SK-N-SH (cell line): ENCODE results near the gene DBP. TPM values are rescaled to one million over a fixed set of nuclear protein-coding genes. Genes with fewer than 3 reads are reported as not detected.

ENCODE experiments used
- CTCF ChIA-PET: fragments of 300-600, 350-600 bp; formaldehyde crosslinking; extraction: SDS; loops from one replicate; lab custom pipeline; 2021; lab: Yijun Ruan, JAX
- POLR2A ChIA-PET: fragments of 350-600 bp; sonication (Branson Sonifier 250); formaldehyde crosslinking; extraction: SDS; loops from one replicate; lab custom pipeline; 2020; ENCODE audit warnings: antibody characterized with exemption, inconsistent platforms; lab: Yijun Ruan, JAX
- DNase-seq: peaks from one replicate; pipeline ENCODE4 v3.0.0; 2012
- H2AFZ ChIP-seq: fragments of 200-600 bp; sonication (generic); 2 replicates; pipeline ENCODE4 v1.8.1; 2016; ENCODE audit warnings: antibody characterized with exemption, mild to moderate bottlenecking, low read depth
- H3F3A ChIP-seq: fragments of 200-600 bp; sonication (generic); replicated peaks from 2 replicates; pipeline ENCODE3; 2016; ENCODE audit warnings: antibody characterized with exemption, mild to moderate bottlenecking; ENCODE audit not compliant: insufficient read depth
- H3K27ac ChIP-seq, 2 experiments: fragments of 200-500 bp in 1 of 2; fragments of 200-600 bp in 1 of 2; sonication (Bioruptor generic) in 1 of 2; sonication (generic), shearing (Covaris generic) in 1 of 2; 2 replicates each; pipeline versions ENCODE4 v1.5.1 to v1.6.1; 2014 to 2016; ENCODE audit warnings: low read depth in 2 of 2, inconsistent platforms in 1 of 2, low read length in 1 of 2, mild to moderate bottlenecking in 1 of 2, mixed read lengths in 1 of 2
- H3K27me3 ChIP-seq: fragments of 200-600 bp; sonication (generic), shearing (Covaris generic); 2 replicates; pipeline ENCODE4 v1.6.1; 2016; ENCODE audit warnings: mixed run types; ENCODE audit not compliant: insufficient read depth
- H3K36me3 ChIP-seq, 2 experiments: fragments of 200-500 bp in 1 of 2; fragments of 200-600 bp in 1 of 2; sonication (Bioruptor generic) in 1 of 2; sonication (generic) in 1 of 2; replicated peaks in 1 of 2; 2 replicates each; pipeline versions ENCODE3 to v1.5.1; 2014 to 2016; ENCODE audit warnings: low read length in 1 of 2, mild to moderate bottlenecking in 1 of 2; ENCODE audit not compliant: insufficient read depth in 2 of 2, control insufficient read depth in 1 of 2
- H3K4me1 ChIP-seq, 2 experiments: fragments of 200-500 bp in 1 of 2; fragments of 200-600 bp in 1 of 2; sonication (Bioruptor generic) in 1 of 2; sonication (generic), shearing (Covaris generic) in 1 of 2; 2 replicates each; pipeline versions ENCODE4 v1.5.1 to v1.6.1; 2014 to 2016; ENCODE audit warnings: low read depth in 1 of 2, low read length in 1 of 2, mixed run types in 1 of 2; ENCODE audit not compliant: insufficient read depth in 2 of 2, control insufficient read depth in 1 of 2
- H3K4me2 ChIP-seq: fragments of 200-600 bp; sonication (generic), shearing (Covaris generic); 2 replicates; pipeline ENCODE4 v1.6.1; 2017; ENCODE audit warnings: mixed run types
- H3K4me3 ChIP-seq, 2 experiments: fragments of 200-500 bp in 1 of 2; fragments of 200-600 bp in 1 of 2; sonication (Bioruptor generic) in 1 of 2; sonication (generic), shearing (Covaris generic) in 1 of 2; 2 replicates each; pipeline versions ENCODE4 v1.5.1 to v1.8.1; 2014 to 2016; ENCODE audit warnings: low read depth in 2 of 2, inconsistent platforms in 1 of 2, low read length in 1 of 2, mild to moderate bottlenecking in 1 of 2, mixed read lengths in 1 of 2, moderate library complexity in 1 of 2
- H3K79me2 ChIP-seq: fragments of 200-600 bp; sonication (generic); 2 replicates; pipeline ENCODE4 v1.8.1; 2017; ENCODE audit warnings: mild to moderate bottlenecking; ENCODE audit not compliant: insufficient read depth
- H3K9ac ChIP-seq: fragments of 200-600 bp; sonication (generic); 2 replicates; pipeline ENCODE4 v1.6.1; 2017; ENCODE audit warnings: mixed run types
- H3K9me2 ChIP-seq: fragments of 200-600 bp; sonication (generic); 2 replicates; pipeline ENCODE4 v1.6.1; 2017; ENCODE audit warnings: mixed run types
- H3K9me3 ChIP-seq: fragments of 200-600 bp; sonication (generic); 2 replicates; pipeline ENCODE4 v1.6.1; 2017; ENCODE audit warnings: mixed run types, mild to moderate bottlenecking, moderate library complexity
- H4K20me1 ChIP-seq: fragments of 200-600 bp; sonication (generic); 2 replicates; pipeline ENCODE4 v1.6.1; 2017; ENCODE audit warnings: mild to moderate bottlenecking, mixed run types; ENCODE audit not compliant: insufficient read depth
- CHD2 ChIP-seq: fragments of 150-350 bp; IDR thresholded peaks from 2 replicates; pipeline ENCODE4 v1.6.1; 2018; ENCODE audit warnings: low read length; ENCODE audit not compliant: partially characterized antibody
- ELF1 ChIP-seq: IDR thresholded peaks from 2 replicates; pipeline ENCODE4 v1.4.0; 2012
- EZH2phosphoT487 ChIP-seq: fragments of 200-600 bp; sonication (generic); IDR thresholded peaks from 2 replicates; pipeline ENCODE4 v1.6.1; 2017; ENCODE audit warnings: low read depth, mixed run types, mild to moderate bottlenecking, antibody characterized with exemption, moderate library complexity, borderline replicate concordance
- GABPA ChIP-seq: IDR thresholded peaks from 2 replicates; pipeline ENCODE4 v1.4.0; 2012; ENCODE audit warnings: low read depth, mild to moderate bottlenecking
- NFIC ChIP-seq: IDR thresholded peaks from 2 replicates; pipeline ENCODE4 v1.4.0; 2012; ENCODE audit warnings: borderline replicate concordance
- TAF1 ChIP-seq: IDR thresholded peaks from 2 replicates; pipeline ENCODE4 v1.6.1; 2012; ENCODE audit warnings: low read depth, mild to moderate bottlenecking, low read length, moderate library complexity, borderline replicate concordance
- TCF12 ChIP-seq: IDR thresholded peaks from 2 replicates; pipeline ENCODE4 v1.4.0; 2012
- WGBS: methylation state at CpG from one replicate; pipeline ENCODE4 v1.1.6; 2017; ENCODE audit warnings: low lambda C conversion rate; 5-methylcytosine and 5-hydroxymethylcytosine counted together
- polyA plus RNA-seq, 3 experiments: library from polyadenylated mRNA; depleted of rRNA; stranded (reverse); fragments of >200 nt; gene quantifications; 2 replicates each; pipeline ENCODE4 v1.2.3, GENCODE V29; 2012
- TF ChIP-seq, protein P1 (sequence below): IDR thresholded peaks from 2 replicates; pipeline ENCODE4 v1.4.0; 2012; ENCODE audit warnings: low read depth
- TF ChIP-seq, protein P2 (sequence below): IDR thresholded peaks from 2 replicates; pipeline ENCODE4 v1.6.1; 2012; ENCODE audit warnings: mild to moderate bottlenecking, low read depth, low read length, moderate library complexity
- TF ChIP-seq, protein P3 (sequence below): IDR thresholded peaks from 2 replicates; pipeline ENCODE4; 2012
- TF ChIP-seq, protein P4 (sequence below): fragments of 150-350 bp; IDR thresholded peaks from 2 replicates; pipeline ENCODE4 v1.6.1; 2016; ENCODE audit warnings: mild to moderate bottlenecking, low read depth, low read length
- TF ChIP-seq, protein P5 (sequence below): fragments of 200-600 bp; sonication (generic); IDR thresholded peaks from 2 replicates; pipeline ENCODE4 v1.6.1; 2017; ENCODE audit warnings: antibody characterized with exemption, mild to moderate bottlenecking, moderate library complexity

DBP gene
- polyA plus RNA-seq, 1 of the 3 experiments (the other 2 are of a cell fraction): 12.6 TPM

DNA sequence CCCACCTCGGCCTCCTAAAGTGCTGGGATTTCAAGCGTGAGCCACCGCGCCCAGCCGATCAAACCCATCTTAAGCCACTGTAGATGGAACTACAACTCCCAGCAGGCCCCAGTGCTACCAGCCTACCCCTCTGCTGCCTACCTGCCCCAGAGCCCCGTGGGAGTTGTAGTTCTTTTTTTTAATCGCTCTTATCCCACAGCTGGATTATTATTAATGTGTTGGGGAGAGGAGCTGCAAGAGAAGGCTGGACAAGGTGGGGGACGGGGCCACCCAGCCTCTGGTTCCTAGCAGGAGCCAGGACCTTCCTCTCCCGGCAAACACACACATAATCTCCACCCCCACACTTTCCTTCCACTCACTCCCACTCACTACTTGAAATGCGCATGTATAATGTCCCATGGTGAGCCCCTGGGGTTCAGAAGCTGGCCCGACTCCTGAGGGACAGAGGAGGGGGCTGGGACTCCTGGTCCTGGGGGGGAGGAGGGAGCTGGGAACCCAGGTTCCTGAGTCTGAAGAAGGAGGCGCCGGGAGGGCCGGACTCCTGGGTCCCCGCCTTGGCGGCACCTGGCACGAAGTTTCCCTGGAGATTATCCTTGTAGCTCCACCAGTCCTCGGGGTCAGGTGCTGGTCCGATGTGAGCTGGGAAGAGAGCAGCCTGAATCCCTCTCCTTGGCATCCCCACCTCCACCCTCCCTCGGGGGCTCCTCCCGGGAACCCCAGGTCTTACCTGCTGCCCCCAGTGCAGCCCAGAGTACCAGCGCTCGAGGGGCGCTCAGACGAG is 7.8 kb upstream of the DBP start:
- CTCF ChIA-PET: interaction anchor here (0.7 to 2.7 kb wide), 20 partner anchors 9 to 326 kb away, joined by 3 to 35 read pairs (median 5); partner anchors contain the start of genes BAX, FUT1 and HSD17B14
- H3K4me3 ChIP-seq: peak overlapping the region; percentile 43 to 74
- WGBS: 3% methylated on average over 20 of the region's 25 CpGs

More for the DNA sequence above, 7.8 kb upstream of the DBP start:
- peaks cover 11% of the 10 kb centered on the region for H3F3A ChIP-seq
- TF ChIP-seq, protein P1, sequence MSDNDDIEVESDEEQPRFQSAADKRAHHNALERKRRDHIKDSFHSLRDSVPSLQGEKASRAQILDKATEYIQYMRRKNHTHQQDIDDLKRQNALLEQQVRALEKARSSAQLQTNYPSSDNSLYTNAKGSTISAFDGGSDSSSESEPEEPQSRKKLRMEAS: 0 out of 2 replicates have a peak, but pooled peaks have one; percentile 14
- TF ChIP-seq, protein P2, sequence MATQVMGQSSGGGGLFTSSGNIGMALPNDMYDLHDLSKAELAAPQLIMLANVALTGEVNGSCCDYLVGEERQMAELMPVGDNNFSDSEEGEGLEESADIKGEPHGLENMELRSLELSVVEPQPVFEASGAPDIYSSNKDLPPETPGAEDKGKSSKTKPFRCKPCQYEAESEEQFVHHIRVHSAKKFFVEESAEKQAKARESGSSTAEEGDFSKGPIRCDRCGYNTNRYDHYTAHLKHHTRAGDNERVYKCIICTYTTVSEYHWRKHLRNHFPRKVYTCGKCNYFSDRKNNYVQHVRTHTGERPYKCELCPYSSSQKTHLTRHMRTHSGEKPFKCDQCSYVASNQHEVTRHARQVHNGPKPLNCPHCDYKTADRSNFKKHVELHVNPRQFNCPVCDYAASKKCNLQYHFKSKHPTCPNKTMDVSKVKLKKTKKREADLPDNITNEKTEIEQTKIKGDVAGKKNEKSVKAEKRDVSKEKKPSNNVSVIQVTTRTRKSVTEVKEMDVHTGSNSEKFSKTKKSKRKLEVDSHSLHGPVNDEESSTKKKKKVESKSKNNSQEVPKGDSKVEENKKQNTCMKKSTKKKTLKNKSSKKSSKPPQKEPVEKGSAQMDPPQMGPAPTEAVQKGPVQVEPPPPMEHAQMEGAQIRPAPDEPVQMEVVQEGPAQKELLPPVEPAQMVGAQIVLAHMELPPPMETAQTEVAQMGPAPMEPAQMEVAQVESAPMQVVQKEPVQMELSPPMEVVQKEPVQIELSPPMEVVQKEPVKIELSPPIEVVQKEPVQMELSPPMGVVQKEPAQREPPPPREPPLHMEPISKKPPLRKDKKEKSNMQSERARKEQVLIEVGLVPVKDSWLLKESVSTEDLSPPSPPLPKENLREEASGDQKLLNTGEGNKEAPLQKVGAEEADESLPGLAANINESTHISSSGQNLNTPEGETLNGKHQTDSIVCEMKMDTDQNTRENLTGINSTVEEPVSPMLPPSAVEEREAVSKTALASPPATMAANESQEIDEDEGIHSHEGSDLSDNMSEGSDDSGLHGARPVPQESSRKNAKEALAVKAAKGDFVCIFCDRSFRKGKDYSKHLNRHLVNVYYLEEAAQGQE: no peak
- TF ChIP-seq CHD2: peak; percentile 84
- TF ChIP-seq TCF12: no peak
- TF ChIP-seq NFIC: no peak
- no peak for TF ChIP-seq GABPA
- TF ChIP-seq, protein P3, sequence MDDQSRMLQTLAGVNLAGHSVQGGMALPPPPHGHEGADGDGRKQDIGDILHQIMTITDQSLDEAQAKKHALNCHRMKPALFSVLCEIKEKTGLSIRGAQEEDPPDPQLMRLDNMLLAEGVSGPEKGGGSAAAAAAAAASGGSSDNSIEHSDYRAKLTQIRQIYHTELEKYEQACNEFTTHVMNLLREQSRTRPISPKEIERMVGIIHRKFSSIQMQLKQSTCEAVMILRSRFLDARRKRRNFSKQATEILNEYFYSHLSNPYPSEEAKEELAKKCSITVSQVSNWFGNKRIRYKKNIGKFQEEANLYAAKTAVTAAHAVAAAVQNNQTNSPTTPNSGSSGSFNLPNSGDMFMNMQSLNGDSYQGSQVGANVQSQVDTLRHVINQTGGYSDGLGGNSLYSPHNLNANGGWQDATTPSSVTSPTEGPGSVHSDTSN: no peak
- TF ChIP-seq, protein P4, sequence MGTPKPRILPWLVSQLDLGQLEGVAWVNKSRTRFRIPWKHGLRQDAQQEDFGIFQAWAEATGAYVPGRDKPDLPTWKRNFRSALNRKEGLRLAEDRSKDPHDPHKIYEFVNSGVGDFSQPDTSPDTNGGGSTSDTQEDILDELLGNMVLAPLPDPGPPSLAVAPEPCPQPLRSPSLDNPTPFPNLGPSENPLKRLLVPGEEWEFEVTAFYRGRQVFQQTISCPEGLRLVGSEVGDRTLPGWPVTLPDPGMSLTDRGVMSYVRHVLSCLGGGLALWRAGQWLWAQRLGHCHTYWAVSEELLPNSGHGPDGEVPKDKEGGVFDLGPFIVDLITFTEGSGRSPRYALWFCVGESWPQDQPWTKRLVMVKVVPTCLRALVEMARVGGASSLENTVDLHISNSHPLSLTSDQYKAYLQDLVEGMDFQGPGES: no peak
- no peak for TF ChIP-seq TAF1
- TF ChIP-seq, protein P5, sequence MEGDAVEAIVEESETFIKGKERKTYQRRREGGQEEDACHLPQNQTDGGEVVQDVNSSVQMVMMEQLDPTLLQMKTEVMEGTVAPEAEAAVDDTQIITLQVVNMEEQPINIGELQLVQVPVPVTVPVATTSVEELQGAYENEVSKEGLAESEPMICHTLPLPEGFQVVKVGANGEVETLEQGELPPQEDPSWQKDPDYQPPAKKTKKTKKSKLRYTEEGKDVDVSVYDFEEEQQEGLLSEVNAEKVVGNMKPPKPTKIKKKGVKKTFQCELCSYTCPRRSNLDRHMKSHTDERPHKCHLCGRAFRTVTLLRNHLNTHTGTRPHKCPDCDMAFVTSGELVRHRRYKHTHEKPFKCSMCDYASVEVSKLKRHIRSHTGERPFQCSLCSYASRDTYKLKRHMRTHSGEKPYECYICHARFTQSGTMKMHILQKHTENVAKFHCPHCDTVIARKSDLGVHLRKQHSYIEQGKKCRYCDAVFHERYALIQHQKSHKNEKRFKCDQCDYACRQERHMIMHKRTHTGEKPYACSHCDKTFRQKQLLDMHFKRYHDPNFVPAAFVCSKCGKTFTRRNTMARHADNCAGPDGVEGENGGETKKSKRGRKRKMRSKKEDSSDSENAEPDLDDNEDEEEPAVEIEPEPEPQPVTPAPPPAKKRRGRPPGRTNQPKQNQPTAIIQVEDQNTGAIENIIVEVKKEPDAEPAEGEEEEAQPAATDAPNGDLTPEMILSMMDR: no peak
- TF ChIP-seq EZH2phosphoT487: no peak
- no peak for TF ChIP-seq ELF1
- H3K9ac ChIP-seq: peak overlapping the region; percentile 55; the same call in 1 of the 2 replicates
- no peaks in the 10 kb centered on the region for H3K36me3 ChIP-seq
- H4K20me1 ChIP-seq: no peaks in the 10 kb centered on the region
- peak overlapping the region; percentile 99 for H3K4me2 ChIP-seq
- POLR2A ChIA-PET: interaction anchor here (0.8 to 1.9 kb wide), 6 partner anchors 10 to 102 kb away, joined by 3 to 9 read pairs (median 6); partner anchors contain the start of genes RPL18 and SPHK2
- H3K27me3 ChIP-seq: no peaks in the 10 kb centered on the region
- no peaks in the 10 kb centered on the region for H3K79me2 ChIP-seq
- peak; percentile 80 for DNase-seq
- H3K9me2 ChIP-seq: no peaks in the 10 kb centered on the region
- peak overlapping the region; percentile 54 to 69; a peak in 3 of 4 replicates for H3K27ac ChIP-seq
- H3K9me3 ChIP-seq: no peaks in the 10 kb centered on the region
- H3K4me1 ChIP-seq: peaks cover 4 to 6% of the 10 kb centered on the region in 2 experiments; a peak in 2 of 4 replicates
- peak overlapping the region; percentile 96 for H2AFZ ChIP-seq
